Sigmoid colon (tissue), 4 donors: ENCODE data around the gene SEMA4G.

Source experiments
- CTCF ChIP-seq, 4 experiments: fragments of 450-650 bp in 3 of 4; fragments of 200-600 bp in 1 of 4; IDR thresholded peaks; one replicate each; pipeline ENCODE4 v1.5.1; 2016 to 2019; ENCODE audit warnings: antibody characterized with exemption in 4 of 4, mild to moderate bottlenecking in 3 of 4, moderate library complexity in 2 of 4
- POLR2A ChIP-seq, 2 donors: fragments of 450-650 bp; IDR thresholded peaks; one replicate each; pipeline ENCODE4 v1.6.1; 2016; ENCODE audit warnings: antibody characterized with exemption in 2 of 2, mild to moderate bottlenecking in 2 of 2, moderate library complexity in 2 of 2
- POLR2AphosphoS5 ChIP-seq, 4 donors: sonication (generic); formaldehyde crosslinking; IDR thresholded peaks; one replicate each; pipeline ENCODE4 v1.6.1; 2017; ENCODE audit warnings: antibody characterized with exemption in 4 of 4

DNA sequence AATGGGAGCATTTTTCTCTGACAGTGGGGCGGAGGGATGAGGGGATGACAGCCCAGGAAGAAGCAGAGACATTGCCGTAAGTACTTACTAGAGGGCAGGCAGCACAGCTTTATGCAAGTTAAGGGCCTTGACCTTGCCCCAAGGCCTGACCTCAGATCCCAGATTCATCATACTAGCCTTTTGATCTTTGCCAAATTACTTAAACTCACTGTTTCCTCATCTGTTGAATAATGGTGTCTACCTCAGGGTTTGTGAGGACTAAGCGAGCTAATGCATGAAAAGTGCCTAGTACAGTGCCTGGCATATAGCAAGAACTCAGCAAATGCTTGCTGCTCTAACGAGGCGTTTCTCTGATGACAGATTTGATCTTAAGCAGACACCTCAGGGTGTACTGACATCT is 3.5 kb upstream of the SEMA4G start:
- no peak for TF ChIP-seq CTCF (IDR thresholded peaks at IDR 0.05)
- no peak for TF ChIP-seq POLR2AphosphoS5 (IDR thresholded peaks at IDR 0.05)
- TF ChIP-seq POLR2A (IDR thresholded peaks at IDR 0.05) = no peak
